ENCODE results near the gene WNK4.
"Not testable (repeated sequence)": the region's sequence is repeated elsewhere in the genome, so short reads cannot be mapped to it uniquely, and the experiment has no call there.

The WNK4 gene

DNA sequence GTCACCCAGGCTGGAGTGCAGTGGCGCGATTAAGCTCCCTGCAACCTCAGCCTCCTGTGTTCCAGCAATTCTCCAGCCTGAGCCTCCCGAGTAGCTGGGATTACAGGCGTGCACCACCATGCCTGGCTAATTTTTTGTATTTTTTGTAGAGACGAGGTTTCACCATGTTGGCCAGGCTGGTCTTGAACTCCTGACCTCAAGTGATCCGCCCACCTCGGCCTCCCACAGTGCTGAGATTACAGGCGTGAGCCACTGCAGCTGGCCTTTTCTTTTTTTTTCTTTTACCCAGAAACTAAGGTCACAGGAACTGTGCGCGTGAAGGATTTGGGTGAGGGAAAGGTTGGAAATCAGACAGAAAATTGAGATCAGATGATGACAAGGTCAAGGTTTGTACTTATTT is 10.4 kb upstream of the WNK4 start:
- not testable (repeated sequence) for DNase-seq (ENCODE audit: low read depth in 4 of 4, low spot score in 1 of 4)

DNA sequence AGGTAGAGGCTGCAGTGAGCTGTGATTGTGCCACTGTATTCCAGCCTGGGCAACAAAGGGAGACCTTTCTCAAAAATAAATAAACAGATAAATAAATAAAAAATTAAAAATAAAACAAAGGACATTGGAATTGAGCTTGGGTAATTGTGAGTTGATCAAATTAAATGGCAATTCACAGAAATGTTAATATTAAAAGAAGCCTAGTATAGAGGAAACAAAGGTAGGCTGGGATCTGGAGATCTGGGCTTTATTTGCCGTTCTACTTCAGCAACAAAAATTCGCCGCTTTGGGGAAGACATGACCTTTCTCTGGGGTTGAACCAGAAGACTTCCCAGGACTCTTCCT is 7.5 kb upstream of the WNK4 start:
- DNase-seq (ENCODE audit: low read depth in 4 of 4, low spot score in 1 of 4) = no peak

DNA sequence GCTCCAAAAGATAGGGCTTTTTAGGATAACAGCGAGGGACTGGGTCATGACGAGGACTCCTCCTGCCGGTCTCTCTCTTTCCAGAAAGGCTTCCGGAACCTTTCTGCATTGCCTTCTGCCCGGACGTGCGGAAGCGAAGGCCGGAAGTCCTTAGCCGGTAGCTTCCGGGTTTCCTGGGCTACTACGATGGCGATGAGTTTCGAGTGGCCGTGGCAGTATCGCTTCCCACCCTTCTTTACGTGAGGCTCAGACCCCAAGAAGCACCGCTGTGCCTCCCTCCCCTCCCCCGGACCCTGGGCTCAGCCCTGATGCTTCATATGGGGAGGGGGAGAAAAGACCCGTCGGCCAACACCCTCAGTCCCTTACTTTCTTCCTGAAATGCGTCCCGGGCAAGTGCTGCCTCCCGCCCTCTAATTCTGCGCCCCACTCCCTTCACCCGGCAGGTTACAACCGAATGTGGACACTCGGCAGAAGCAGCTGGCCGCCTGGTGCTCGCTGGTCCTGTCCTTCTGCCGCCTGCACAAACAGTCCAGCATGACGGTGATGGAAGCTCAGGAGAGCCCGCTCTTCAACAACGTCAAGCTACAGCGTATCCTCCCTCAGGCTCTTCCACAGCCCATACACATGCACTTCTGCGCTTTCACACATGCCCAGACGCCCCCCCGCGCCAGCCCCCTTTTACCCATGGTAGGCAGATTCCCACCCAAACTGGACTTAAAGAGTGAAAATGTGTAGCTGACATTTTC is 6.9 kb upstream of the WNK4 start, which contains the start of gene VPS25:
VPS25 (plus strand) TSS at position 160 of the 746 bp plus-strand sequence; CDS start at position 187, 27 bp downstream.
- DNase-seq (ENCODE audit: low read depth in 4 of 4, low spot score in 1 of 4) = peak; percentile 49 to 61 (median 59)

DNA sequence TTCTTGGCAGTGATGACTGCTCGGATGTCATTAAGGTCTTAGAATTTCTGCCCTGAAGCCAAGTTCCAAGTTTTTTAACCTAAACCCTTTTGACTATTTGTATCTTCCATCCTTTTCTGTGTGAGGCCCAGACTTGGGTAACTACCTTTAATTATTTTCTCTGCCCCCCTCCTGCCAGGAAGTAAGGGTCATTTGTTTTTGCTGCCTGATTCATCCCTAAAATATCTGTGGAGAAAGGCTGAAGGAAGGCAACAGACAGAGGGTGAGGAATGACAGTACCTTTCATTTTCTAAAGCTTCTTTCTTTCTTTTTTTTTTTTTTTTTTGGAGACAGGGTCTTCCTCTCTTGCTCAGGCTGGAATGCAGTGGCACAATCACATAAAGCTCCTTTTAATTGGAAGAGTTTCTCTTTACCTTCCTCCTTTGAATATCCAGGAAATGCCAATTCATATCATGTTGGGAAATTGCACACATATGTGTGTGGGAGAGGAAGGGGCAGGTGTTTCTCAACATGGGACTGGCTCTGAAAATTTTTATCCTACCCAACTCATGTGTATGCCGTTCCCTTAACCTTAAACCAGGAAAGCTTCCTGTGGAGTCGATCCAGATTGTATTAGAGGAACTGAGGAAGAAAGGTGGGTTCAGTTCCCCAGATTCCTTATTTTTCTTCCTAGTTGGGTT is 6.2 kb upstream of the WNK4 start:
- DNase-seq (ENCODE audit: low read depth in 4 of 4, low spot score in 1 of 4) = no peak

DNA sequence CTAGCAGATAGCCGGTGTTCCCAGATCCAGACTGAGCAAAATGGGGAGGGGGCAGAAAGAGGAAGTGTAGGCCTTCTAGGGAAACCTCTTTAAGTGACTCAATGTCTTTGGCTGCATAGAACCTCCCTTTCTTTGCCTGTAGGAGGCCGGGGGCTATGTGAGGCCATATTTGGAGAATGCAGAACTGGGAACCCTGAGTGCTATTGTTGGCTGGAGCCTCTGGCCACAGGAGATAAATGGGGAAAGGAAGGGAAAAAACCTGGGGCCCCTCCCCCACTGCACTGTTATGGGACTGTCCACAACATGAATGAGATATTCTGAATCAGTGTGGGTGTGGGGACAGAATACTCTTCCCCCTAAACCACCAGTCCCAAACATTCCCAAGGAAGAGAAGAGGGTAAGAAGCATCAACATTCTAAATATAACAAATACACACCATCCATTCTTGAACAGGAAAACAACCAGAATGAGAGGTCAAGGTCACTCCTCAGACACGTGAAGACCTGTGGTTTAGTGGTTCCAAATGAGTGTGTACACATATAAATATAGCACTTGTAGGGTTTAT is 4.8 kb upstream of the WNK4 start:
- DNase-seq (ENCODE audit: low read depth in 4 of 4, low spot score in 1 of 4) = no peak

DNA sequence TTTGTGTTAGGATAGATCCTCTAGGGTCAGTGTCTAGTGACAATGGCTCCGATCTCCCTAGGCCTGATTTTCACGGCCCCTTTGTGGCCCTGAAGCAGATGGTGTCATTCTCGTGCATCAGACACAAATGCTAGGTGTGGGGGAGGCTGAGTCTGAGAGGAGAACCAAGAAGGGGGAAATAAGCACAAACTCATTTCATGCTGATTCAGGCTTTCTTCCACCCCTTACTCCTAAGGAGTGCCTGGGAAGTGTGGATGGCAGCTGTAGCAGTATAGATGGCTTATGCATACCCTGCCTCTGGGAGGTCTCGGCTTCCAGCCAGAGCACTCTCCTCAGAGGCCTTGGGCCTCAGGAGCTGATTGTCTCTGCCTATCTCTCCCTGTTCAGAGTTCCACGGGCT is 1.8 kb upstream of the WNK4 start:
- DNase-seq (ENCODE audit: low read depth in 4 of 4, low spot score in 1 of 4) = no peak

DNA sequence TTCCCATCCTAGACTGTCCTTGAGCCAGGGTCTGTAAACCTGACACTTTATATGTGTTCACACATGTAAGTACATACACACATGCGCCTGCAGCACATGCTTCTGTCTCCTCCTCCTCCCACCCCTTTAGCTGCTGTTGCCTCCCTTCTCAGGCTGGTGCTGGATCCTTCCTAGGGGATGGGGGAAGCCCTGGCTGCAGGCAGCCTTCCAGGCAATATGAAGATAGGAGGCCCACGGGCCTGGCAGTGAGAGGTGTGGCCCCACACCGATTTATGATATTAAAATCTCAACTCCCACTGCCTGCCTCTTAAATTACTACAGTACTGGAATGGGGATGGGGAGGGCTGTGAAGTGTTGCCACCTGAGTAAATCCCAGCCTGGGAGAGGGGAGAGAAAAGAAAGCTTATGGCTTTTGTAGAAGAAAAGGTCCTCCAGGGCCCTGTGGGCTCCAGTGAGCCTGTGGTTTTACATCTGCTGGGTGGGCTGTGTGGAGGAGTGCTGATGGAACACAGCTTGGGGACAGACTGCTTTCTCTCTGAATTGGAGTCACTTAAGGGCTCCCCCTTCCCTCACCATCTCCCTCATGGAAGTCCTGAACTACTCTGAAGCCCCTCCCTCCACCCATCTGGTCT is 990 bp upstream of the WNK4 start:
- DNase-seq (ENCODE audit: low read depth in 4 of 4, low spot score in 1 of 4) = no peak

DNA sequence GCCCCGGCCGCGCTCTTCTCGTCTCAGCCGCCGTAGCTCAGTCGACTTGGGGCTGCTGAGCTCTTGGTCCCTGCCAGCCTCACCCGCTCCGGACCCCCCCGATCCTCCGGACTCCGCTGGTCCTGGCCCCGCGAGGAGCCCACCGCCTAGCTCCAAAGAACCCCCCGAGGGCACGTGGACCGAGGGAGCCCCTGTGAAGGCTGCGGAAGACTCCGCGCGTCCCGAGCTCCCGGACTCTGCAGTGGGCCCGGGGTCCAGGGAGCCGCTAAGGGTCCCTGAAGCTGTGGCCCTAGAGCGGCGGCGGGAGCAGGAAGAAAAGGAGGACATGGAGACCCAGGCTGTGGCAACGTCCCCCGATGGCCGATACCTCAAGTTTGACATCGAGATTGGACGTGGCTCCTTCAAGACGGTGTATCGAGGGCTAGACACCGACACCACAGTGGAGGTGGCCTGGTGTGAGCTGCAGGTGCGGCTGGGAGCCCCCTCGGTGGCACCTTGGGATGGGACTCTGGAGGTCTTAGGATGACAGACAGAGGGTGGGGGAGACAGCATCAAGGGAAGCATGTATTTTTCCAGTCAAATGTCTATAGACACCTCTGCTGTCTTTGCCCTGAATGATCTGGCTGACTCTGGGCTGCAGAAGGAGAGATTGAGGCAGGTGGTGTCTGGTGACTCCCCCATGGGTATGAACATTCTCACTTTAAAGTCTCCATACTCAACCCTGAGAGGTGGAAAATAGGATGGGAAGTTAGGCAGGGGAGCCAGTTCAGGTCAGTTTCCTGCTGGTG is 635 bp downstream of the WNK4 start:
- DNase-seq (ENCODE audit: low read depth in 4 of 4, low spot score in 1 of 4) = no peak

DNA sequence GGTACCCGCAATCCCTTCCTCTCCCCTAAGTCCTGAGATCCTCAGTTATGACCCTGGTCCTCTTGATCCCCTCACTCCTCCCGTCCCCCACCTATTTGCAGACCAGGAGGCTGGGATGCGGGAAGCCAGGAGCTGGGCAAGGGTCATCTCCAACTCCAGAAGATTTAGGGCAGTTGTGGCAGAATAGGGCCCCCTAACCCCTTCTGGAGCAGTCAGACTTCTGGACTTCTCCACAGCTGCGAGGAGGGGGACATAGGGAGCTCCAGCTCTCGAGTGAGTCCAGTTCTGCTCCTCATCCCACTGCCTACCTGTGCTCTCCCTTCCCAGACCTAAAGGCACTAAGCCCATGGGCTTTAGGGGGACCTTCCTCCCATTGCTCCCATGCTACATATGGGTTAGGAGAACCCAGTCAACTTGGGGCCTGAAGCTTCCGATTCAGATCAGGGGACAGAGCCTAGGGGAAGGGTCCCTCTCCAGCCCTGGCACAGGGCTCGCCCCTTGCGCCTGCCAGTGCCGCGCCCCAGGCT is 1.3 kb downstream of the WNK4 start:
- DNase-seq (ENCODE audit: low read depth in 4 of 4, low spot score in 1 of 4) = no peak

DNA sequence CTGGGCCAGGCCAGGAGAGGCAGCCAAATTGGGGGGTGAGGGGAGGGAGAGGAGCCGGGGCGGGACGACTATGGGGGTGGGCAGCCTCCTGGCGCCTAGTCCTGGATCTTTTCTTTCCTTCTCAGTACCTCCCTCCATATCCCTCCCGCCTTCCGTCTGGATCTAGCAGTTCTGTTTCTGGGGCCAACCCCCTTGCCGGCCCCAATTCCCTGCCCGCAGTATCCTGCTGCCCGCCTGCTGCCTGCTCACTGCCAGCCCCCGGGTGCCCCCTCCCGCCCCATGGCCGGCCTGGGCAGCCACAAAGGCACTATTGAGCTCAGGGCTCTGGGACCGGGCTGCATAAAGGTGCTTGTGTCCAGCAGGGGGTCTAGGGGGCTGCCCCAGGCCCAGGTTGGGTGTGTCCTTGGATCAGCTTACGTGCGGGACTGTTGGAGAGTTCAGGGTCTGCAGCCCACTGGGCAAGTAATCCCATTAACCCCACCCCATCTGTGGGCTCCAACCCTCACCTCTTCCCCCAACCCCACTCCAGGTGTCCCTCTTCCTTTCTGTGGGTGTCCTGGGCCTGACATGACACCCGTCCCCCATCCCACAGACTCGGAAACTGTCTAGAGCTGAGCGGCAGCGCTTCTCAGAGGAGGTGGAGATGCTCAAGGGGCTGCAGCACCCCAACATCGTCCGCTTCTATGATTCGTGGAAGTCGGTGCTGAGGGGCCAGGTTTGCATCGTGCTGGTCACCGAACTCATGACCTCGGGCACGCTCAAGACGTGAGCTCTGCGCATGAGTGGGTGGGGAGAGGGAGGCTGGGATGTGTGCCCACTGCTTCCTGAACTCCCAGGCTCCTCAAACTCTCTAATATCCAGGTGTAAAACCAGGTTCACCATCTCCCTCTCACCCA is 2.0 kb downstream of the WNK4 start:
- no peak for DNase-seq (ENCODE audit: low read depth in 4 of 4, low spot score in 1 of 4)

DNA sequence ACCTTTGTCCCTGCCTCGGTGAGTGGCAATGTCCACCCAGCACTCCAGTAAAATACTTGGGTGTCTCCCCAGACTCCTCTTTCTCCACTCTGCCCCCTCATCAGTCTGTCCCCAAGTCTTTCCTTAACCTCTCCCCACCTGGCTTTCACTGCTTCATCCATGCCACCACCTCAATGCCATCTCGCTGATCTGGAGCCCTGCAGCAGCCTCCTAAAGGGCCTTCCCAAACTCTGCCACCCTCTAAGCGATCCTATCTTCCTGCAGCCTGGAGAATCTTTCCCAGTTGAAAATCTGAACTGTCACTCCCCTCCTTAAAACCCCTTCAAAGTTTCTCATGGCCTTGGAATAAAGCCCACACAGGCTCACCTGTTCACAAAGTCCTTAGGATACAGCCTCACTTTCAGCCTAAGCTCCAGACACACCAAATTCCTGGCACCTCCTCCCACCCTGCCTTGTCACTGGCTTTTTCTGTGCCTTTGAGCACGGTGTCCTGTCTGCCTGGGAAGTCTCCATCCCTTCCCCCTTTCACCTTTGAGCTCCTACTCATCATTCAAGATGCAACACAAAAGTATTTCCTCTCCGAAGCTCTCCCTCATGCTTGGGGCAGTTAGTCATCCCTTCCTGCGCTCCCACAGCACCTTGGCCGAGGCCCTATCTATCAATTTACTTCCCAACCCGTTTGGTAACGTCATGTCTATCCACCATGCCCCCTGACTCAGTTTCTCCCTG is 2.8 kb downstream of the WNK4 start:
- no peak for DNase-seq (ENCODE audit: low read depth in 4 of 4, low spot score in 1 of 4)

DNA sequence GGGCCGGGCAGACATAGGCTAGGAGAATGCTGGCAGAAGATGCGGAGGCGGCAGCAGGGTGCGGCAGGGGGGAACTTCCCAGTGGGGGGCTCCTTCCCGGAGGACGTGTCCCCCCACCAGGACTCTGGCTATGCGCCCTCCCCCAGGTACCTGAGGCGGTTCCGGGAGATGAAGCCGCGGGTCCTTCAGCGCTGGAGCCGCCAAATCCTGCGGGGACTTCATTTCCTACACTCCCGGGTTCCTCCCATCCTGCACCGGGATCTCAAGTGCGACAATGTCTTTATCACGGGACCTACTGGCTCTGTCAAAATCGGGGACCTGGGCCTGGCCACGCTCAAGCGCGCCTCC is 3.4 kb downstream of the WNK4 start:
- DNase-seq (ENCODE audit: low read depth in 4 of 4, low spot score in 1 of 4) = no peak

DNA sequence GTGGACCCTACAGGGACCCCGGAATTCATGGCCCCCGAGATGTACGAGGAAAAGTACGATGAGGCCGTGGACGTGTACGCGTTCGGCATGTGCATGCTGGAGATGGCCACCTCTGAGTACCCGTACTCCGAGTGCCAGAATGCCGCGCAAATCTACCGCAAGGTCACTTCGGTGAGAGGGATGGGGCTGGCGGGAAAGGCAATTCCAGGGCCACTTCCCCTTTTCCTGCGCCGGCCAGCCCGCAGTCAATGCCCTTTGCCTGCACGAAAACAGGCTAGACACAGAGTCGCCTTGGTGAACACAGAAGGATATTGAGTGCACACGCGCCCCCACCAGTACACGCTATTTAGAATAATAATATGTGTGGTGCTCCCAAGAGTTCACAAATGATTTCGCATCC is 4.0 kb downstream of the WNK4 start:
- DNase-seq (ENCODE audit: low read depth in 4 of 4, low spot score in 1 of 4) = no peak

DNA sequence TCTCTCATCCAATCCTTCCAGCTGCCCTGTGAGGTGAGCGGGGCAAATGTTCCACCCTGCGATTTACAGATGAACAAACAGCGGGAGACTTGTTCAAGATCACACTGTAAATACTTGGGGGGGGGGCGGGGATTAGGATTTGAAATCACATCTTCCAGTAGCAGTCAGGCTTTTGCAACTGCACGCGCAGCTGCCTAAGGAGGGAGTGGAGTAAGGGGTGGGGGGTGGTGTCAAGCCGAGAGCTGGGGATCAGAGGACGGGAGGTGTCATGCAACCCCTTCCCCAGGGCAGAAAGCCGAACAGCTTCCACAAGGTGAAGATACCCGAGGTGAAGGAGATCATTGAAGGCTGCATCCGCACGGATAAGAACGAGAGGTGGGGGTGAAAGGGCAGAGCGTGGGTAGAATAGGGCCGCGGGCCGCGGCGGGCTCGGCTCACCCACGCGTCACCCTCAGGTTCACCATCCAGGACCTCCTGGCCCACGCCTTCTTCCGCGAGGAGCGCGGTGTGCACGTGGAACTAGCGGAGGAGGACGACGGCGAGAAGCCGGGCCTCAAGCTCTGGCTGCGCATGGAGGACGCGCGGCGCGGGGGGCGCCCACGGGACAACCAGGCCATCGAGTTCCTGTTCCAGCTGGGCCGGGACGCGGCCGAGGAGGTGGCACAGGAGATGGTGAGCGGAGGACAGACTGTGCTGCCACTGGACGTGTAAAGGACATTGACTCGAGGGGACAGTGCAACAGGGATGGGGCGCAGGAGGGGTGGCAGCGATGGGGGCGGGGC is 4.6 kb downstream of the WNK4 start:
- no peak for DNase-seq (ENCODE audit: low read depth in 4 of 4, low spot score in 1 of 4)

DNA sequence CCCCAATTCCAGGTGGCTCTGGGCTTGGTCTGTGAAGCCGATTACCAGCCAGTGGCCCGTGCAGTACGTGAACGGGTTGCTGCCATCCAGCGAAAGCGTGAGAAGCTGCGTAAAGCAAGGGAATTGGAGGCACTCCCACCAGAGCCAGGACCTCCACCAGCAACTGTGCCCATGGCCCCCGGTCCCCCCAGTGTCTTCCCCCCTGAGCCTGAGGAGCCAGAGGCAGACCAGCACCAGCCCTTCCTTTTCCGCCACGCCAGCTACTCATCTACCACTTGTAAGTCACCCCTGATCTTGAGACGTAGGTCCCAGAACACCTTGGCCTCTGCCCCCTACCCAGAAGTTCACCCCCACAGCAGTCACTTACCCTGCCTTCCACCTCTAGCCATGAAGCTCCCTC is 6.9 kb downstream of the WNK4 start:
- DNase-seq (ENCODE audit: low read depth in 4 of 4, low spot score in 1 of 4) = no peak

DNA sequence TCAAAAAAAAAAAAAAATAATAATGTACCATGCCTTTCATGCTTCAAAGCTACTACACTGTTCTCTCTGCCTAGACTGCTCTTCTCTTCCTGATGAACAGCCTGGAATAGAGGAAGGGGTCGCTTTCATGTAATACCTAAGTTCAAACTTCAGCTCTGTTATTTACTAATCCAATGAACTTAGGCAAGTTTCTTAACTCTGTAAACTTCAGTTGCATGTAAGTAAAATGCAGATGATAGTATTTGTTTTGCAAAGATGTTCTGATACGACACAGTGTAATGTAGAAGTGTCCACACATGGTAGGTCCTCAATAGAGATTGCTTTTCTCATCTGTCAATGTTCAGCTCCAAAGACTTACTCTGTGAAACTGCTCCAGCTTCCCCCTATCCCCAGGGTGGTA is 11.5 kb downstream of the WNK4 start:
- no peak for DNase-seq (ENCODE audit: low read depth in 4 of 4, low spot score in 1 of 4)

DNA sequence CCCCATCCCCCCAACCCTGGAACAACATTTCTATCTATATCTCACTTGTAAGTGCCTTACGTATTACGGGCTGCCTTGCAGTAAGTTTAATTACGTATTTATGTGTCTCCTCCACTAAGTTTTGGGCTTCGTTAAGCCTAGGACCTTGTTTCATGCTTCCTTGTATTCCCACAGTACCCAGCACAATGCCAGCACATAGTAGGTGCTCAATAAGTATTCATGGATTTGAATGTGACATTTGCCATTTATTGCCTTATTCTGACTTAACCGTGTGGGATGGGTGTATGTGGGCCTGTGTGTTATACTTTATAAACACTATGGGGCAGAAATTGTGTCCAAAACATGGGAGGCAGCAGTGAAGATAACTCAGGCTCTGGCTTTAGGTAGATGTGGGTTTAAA is 12.1 kb downstream of the WNK4 start:
- no peak for DNase-seq (ENCODE audit: low read depth in 4 of 4, low spot score in 1 of 4)

DNA sequence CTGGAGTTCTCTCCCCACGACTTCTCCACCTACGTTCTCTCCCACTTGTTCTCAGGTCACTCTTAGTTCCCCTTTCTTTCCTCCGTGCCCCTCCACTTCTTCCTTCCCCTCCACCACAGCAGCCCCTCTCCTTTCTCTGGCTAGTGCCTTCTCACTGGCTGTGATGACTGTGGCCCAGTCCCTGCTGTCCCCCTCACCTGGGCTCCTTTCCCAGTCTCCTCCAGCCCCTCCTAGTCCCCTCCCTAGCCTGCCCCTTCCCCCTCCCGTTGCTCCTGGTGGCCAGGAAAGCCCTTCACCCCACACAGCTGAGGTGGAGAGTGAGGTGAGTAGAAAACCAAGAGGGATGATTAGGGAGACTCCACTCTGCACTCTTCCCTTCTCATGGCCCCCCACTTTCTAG is 14.7 kb downstream of the WNK4 start:
- no peak for DNase-seq (ENCODE audit: low read depth in 4 of 4, low spot score in 1 of 4)

DNA sequence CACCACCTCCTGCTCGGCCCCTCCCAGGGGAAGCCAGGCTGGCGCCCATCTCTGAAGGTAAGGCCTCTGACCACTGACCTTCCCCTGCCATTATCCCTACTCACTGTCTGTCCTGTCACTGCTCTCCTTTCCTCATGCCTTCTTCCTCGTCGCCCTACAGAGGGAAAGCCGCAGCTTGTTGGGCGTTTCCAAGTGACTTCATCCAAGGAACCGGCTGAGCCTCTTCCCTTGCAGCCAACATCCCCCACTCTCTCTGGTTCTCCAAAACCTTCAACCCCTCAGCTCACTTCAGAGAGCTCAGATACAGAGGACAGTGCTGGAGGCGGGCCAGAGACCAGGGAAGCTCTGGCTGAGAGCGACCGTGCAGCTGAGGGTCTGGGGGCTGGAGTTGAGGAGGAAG is 15.1 kb downstream of the WNK4 start:
- DNase-seq (ENCODE audit: low read depth in 4 of 4, low spot score in 1 of 4) = no peak

Data from stimulated activated CD4-positive, alpha-beta T cell treated with anti-CD3 and anti-CD28 coated beads, Interleukin-1b, Interleukin-23, amount 100 ng/mL, for 24 hours (primary cell).